Measurements from ENCODE around the gene SLC29A3. TPM values are rescaled to one million over a fixed set of nuclear protein-coding genes. Genes with fewer than 3 reads are reported as not detected.

SLC29A3 gene
- total RNA-seq, 1 experiment from 2014 or later = 7.6 TPM

DNA sequence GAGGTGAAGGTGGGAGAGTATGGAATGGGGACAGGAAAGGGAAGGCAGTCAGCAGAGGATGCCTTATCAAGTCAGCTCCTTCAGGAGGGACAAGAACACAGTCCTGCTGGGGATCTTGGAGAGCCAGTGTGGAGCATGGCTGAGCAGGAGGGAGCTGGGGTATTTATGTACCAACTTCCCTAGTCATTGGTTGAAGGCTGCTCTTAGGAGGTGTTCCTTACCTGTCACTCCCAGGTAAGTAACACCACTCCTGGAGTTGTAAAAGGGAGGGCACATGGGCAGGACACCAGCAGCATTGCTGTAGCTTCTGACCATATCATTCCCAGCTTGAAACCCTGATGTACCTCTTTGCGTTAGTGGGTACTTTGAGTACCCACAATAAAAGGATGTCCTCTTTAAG is 29.8 kb downstream of the SLC29A3 start:
- in situ Hi-C loops (cut with HindIII; ENCODE audit: low pct_unique_long_range_greater_than_20kb, low sequenced_read_pairs) = no loop called here
- Histone ChIP-seq H3K4me3 (ENCODE audit: low read depth in 2 of 2, low read length in 2 of 2) (no peak overlapping the region), H3K27me3 (ENCODE audit: control insufficient read depth, insufficient read depth, low read length) (no peaks in the 10 kb centered on the region), H3K36me3 (ENCODE audit: control insufficient read depth, insufficient read depth, low read length) (no peaks in the 10 kb centered on the region), H3K9me3 (ENCODE audit: control insufficient read depth, insufficient read depth, low read depth, low read length) (no peaks in the 10 kb centered on the region), H3K27ac (ENCODE audit: low read length) (no peak overlapping the region), H3K4me1 (ENCODE audit: control insufficient read depth, insufficient read depth, low read length) (peaks cover 3% of the 10 kb centered on the region; the same call in 1 of the 2 replicates)
- DNase-seq (ENCODE audit: low read depth, low spot score) = no peak
- ChIA-PET CTCF (no interaction called here), POLR2A (no interaction called here)
- no peak for ATAC-seq
- TF ChIP-seq, protein P1, sequence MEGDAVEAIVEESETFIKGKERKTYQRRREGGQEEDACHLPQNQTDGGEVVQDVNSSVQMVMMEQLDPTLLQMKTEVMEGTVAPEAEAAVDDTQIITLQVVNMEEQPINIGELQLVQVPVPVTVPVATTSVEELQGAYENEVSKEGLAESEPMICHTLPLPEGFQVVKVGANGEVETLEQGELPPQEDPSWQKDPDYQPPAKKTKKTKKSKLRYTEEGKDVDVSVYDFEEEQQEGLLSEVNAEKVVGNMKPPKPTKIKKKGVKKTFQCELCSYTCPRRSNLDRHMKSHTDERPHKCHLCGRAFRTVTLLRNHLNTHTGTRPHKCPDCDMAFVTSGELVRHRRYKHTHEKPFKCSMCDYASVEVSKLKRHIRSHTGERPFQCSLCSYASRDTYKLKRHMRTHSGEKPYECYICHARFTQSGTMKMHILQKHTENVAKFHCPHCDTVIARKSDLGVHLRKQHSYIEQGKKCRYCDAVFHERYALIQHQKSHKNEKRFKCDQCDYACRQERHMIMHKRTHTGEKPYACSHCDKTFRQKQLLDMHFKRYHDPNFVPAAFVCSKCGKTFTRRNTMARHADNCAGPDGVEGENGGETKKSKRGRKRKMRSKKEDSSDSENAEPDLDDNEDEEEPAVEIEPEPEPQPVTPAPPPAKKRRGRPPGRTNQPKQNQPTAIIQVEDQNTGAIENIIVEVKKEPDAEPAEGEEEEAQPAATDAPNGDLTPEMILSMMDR (IDR thresholded peaks at IDR 0.05) = no peak
- TF ChIP-seq, protein P2, sequence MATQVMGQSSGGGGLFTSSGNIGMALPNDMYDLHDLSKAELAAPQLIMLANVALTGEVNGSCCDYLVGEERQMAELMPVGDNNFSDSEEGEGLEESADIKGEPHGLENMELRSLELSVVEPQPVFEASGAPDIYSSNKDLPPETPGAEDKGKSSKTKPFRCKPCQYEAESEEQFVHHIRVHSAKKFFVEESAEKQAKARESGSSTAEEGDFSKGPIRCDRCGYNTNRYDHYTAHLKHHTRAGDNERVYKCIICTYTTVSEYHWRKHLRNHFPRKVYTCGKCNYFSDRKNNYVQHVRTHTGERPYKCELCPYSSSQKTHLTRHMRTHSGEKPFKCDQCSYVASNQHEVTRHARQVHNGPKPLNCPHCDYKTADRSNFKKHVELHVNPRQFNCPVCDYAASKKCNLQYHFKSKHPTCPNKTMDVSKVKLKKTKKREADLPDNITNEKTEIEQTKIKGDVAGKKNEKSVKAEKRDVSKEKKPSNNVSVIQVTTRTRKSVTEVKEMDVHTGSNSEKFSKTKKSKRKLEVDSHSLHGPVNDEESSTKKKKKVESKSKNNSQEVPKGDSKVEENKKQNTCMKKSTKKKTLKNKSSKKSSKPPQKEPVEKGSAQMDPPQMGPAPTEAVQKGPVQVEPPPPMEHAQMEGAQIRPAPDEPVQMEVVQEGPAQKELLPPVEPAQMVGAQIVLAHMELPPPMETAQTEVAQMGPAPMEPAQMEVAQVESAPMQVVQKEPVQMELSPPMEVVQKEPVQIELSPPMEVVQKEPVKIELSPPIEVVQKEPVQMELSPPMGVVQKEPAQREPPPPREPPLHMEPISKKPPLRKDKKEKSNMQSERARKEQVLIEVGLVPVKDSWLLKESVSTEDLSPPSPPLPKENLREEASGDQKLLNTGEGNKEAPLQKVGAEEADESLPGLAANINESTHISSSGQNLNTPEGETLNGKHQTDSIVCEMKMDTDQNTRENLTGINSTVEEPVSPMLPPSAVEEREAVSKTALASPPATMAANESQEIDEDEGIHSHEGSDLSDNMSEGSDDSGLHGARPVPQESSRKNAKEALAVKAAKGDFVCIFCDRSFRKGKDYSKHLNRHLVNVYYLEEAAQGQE (IDR thresholded peaks at IDR 0.05; ENCODE audit: insufficient read depth in 1 of 2, low read depth in 2 of 2, low read length in 1 of 2) = no peak
- no peak for TF ChIP-seq POLR2AphosphoS5 (IDR thresholded peaks at IDR 0.05; ENCODE audit: low read depth, low read length)
- no peak for TF ChIP-seq TCF7L2 (IDR thresholded peaks at IDR 0.05; ENCODE audit: low read depth, low read length)
- no peak for TF ChIP-seq SIN3A (IDR thresholded peaks at IDR 0.05; ENCODE audit: borderline replicate concordance, insufficient read depth, low read depth, low read length)
- intact Hi-C loops (cut with micrococcal nuclease; ENCODE audit: unreplicated experiment) = no loop called here
- BruUV-seq (replicated peaks) = no TSS peak

- 0 out of 2 replicates have a peak, but pooled peaks cover 3% of the 10 kb centered on the region for H3K4me1 ChIP-seq (ENCODE audit: control insufficient read depth, insufficient read depth, low read length)
- in situ Hi-C loops (cut with HindIII; ENCODE audit: low pct_unique_long_range_greater_than_20kb, low sequenced_read_pairs) (no loop called here), intact Hi-C loops (cut with micrococcal nuclease; ENCODE audit: unreplicated experiment) (no loop called here)
- no TSS peak for BruUV-seq (replicated peaks)
- ATAC-seq (0 out of 2 replicates have a peak, but pooled peaks have one; percentile 25), DNase-seq (ENCODE audit: low read depth, low spot score) (no peak)
- no peaks in the 10 kb centered on the region for H3K36me3 ChIP-seq (ENCODE audit: control insufficient read depth, insufficient read depth, low read length)
- no peak for TF ChIP-seq TCF7L2 (IDR thresholded peaks at IDR 0.05; ENCODE audit: low read depth, low read length)
- TF ChIP-seq, protein P1 (IDR thresholded peaks at IDR 0.05) = no peak
- no peak for TF ChIP-seq POLR2AphosphoS5 (IDR thresholded peaks at IDR 0.05; ENCODE audit: low read depth, low read length)
- TF ChIP-seq SIN3A (IDR thresholded peaks at IDR 0.05; ENCODE audit: borderline replicate concordance, insufficient read depth, low read depth, low read length) = no peak
- TF ChIP-seq, protein P2 (IDR thresholded peaks at IDR 0.05; ENCODE audit: insufficient read depth in 1 of 2, low read depth in 2 of 2, low read length in 1 of 2) = no peak
- POLR2A ChIA-PET = no interaction called here
- no peaks in the 10 kb centered on the region for H3K9me3 ChIP-seq (ENCODE audit: control insufficient read depth, insufficient read depth, low read depth, low read length)
- CTCF ChIA-PET = interaction anchor here (1.2 kb wide), 1 partner anchor 30 kb away, joined by 9 read pairs; no protein-coding TSS in a partner anchor
- H3K4me3 ChIP-seq (ENCODE audit: low read depth in 2 of 2, low read length in 2 of 2) = no peak overlapping the region
- no peak overlapping the region for H3K27ac ChIP-seq (ENCODE audit: low read length)
- no peaks in the 10 kb centered on the region for H3K27me3 ChIP-seq (ENCODE audit: control insufficient read depth, insufficient read depth, low read length)
Observed at GRCh38 chr10:71349406-71349805, 30.3 kb downstream of the SLC29A3 start.

Data from Panc1 (cell line).